Ramos (cell line): ENCODE data around the gene CABP4.
"Not testable (repeated sequence)": the region's sequence is repeated elsewhere in the genome, so short reads cannot be mapped to it uniquely, and the experiment has no call there.

ENCODE experiments used
- in situ Hi-C: fragments of 300-500 bp; cut with MboI; formaldehyde crosslinking; loops from one replicate; pipeline ENCODE4 v1.14.3; 2022; ENCODE audit warnings: low sequenced_read_pairs; ENCODE audit not compliant: unreplicated experiment

CABP4 gene

GRCh38 chr11:67468759-67469507, 13.8 kb downstream of the CABP4 start, which contains the start of gene TMEM134:
Gene TMEM134 (minus strand): TSS chr11:67469251. CDS start chr11:67469192, 59 bp downstream.
- in situ Hi-C loops, result loop anchor here (10.0 kb wide), 1 partner anchor 64 kb away; the partner anchor contains the start of genes PPP1CA and TBC1D10C

- in situ Hi-C loops, result loop anchor here (10.0 kb wide), 1 partner anchor 65 kb away; the partner anchor contains the start of genes PPP1CA and TBC1D10C
Observed at GRCh38 chr11:67469508-67469811, 14.3 kb downstream of the CABP4 start.

- in situ Hi-C loops, result no loop called here
Observed at GRCh38 chr11:67470337-67471002, 15.3 kb downstream of the CABP4 start.

GRCh38 chr11:67472882-67473281, 17.7 kb downstream of the CABP4 start:
- in situ Hi-C loops, result no loop called here

GRCh38 chr11:67476692-67477091, 21.5 kb downstream of the CABP4 start:
- in situ Hi-C loops, result not testable (repeated sequence)

- in situ Hi-C loops, result not testable (repeated sequence)
Observed at GRCh38 chr11:67477344-67478050, 22.3 kb downstream of the CABP4 start.

GRCh38 chr11:67482275-67482826, 27.2 kb downstream of the CABP4 start:
- in situ Hi-C loops, result loop anchor here (10.0 kb wide), 1 partner anchor 198 kb away; the partner anchor contains the start of gene ANKRD13D

GRCh38 chr11:67482827-67483798, 28.0 kb downstream of the CABP4 start, which contains the start of gene AIP:
Gene AIP (plus strand): TSS chr11:67483026. CDS start chr11:67483159, 133 bp downstream.
- in situ Hi-C loops, result loop anchor here (10.0 kb wide), 1 partner anchor 198 kb away; the partner anchor contains the start of gene ANKRD13D

GRCh38 chr11:67483831-67484665, 28.9 kb downstream of the CABP4 start:
- in situ Hi-C loops, result loop anchor here (10.0 kb wide), 1 partner anchor 199 kb away; the partner anchor contains the start of gene ANKRD13D

- in situ Hi-C loops, result loop anchor here (10.0 kb wide), 1 partner anchor 200 kb away; the partner anchor contains the start of gene ANKRD13D
Observed at GRCh38 chr11:67484847-67485311, 29.7 kb downstream of the CABP4 start.

GRCh38 chr11:67485873-67486361, 30.8 kb downstream of the CABP4 start:
- in situ Hi-C loops, result loop anchor here (10.0 kb wide), 1 partner anchor 201 kb away; the partner anchor contains the start of gene ANKRD13D

GRCh38 chr11:67486481-67487195, 31.5 kb downstream of the CABP4 start:
- in situ Hi-C loops, result loop anchor here (10.0 kb wide), 1 partner anchor 202 kb away; the partner anchor contains the start of gene ANKRD13D

GRCh38 chr11:67489203-67489884, 34.2 kb downstream of the CABP4 start:
- in situ Hi-C loops, result loop anchor here (10.0 kb wide), 1 partner anchor 205 kb away; the partner anchor contains the start of gene ANKRD13D

- in situ Hi-C loops, result loop anchor here (10.0 kb wide), 1 partner anchor 205 kb away; the partner anchor contains the start of gene ANKRD13D
Observed at GRCh38 chr11:67489885-67490726, 35.0 kb downstream of the CABP4 start.

GRCh38 chr11:67490727-67491065, 35.5 kb downstream of the CABP4 start:
- in situ Hi-C loops, result no loop called here
